Measurements from ENCODE around the gene NR3C1.

Gene NR3C1

DNA sequence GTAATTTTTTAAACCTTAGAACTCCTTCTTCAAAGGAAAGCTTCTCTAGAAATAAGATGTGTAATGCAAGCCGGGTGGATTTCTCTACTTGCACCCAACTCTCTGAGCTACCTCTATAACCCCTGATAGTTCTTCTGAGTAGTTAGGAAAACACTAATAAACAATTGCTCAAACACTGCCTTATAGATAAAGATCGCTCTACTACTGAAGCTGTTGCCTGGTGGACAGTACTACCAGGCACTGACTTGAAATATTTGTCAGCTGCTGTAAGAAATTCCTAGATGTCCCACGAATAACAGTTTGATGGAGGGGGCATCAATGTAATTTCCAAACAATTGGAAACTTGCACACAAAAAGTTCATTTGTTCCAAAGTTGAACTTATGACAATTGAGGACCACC is 42.0 kb downstream of the NR3C1 start:
- DNase-seq (ENCODE audit: extremely low spot score) = no peak
- ChIA-PET CTCF (interaction anchor here (0.7 to 3.5 kb wide), 8 partner anchors 9 to 464 kb away, joined by 3 to 16 read pairs (median 6); no protein-coding TSS in a partner anchor), POLR2A (interaction anchor here (0.6 to 0.7 kb wide), 2 partner anchors 12 to 594 kb away, joined by 3 read pairs; no protein-coding TSS in a partner anchor)
- TF ChIP-seq, protein P1, sequence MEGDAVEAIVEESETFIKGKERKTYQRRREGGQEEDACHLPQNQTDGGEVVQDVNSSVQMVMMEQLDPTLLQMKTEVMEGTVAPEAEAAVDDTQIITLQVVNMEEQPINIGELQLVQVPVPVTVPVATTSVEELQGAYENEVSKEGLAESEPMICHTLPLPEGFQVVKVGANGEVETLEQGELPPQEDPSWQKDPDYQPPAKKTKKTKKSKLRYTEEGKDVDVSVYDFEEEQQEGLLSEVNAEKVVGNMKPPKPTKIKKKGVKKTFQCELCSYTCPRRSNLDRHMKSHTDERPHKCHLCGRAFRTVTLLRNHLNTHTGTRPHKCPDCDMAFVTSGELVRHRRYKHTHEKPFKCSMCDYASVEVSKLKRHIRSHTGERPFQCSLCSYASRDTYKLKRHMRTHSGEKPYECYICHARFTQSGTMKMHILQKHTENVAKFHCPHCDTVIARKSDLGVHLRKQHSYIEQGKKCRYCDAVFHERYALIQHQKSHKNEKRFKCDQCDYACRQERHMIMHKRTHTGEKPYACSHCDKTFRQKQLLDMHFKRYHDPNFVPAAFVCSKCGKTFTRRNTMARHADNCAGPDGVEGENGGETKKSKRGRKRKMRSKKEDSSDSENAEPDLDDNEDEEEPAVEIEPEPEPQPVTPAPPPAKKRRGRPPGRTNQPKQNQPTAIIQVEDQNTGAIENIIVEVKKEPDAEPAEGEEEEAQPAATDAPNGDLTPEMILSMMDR (IDR thresholded peaks at IDR 0.05; ENCODE audit: control extremely low read depth, extremely low read depth, low read depth, missing control alignments) = no peak

DNA sequence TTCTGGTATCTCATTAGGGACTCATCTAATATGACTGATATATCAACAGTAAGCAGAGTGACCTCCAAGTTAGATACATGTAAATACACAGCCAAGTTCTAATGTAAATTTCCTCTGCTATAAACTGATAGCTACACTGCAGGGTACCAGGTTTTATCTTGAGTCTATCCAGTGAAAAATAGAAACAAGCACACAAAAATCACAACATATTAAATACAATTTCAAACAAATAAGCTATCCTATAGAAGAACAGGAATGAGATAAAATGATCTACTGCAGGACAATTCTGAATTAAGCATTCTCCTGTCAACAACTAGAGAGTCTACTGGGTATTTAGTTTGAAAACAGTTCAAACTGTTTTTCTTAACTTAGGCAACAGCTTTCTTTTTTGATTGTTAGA is 42.7 kb downstream of the NR3C1 start:
- ChIA-PET CTCF (interaction anchor here (1.1 to 3.5 kb wide), 7 partner anchors 9 to 464 kb away, joined by 3 to 16 read pairs (median 9); partner anchors contain the start of gene NR3C1), POLR2A (no interaction called here)
- no peak for DNase-seq (ENCODE audit: extremely low spot score)

DNA sequence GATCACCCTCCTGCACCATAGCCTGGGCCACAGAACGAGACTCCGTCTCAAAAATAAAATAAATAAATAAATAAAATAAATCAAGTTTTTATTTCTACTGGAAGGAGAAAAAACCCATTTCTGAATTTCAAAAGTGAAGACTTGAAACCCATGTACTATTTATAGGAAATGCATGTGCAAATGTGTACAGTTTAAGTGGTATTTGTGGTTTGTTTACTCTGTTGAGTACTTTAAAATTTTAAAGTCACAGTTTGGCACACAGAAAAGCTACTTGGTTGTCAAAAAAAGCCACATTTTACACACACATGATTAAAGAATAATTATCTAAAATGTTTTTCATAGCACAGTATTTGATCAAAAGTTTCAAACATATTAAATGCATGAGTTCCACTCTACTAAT is 43.6 kb downstream of the NR3C1 start:
- POLR2A ChIA-PET = no interaction called here
- CTCF ChIA-PET = interaction anchor here (1.3 to 3.5 kb wide), 5 partner anchors 9 to 44 kb away, joined by 6 to 16 read pairs (median 9); partner anchors contain the start of gene NR3C1

More for the DNA sequence above, 42.7 kb downstream of the NR3C1 start:
- TF ChIP-seq, protein P1 (IDR thresholded peaks at IDR 0.05; ENCODE audit: control extremely low read depth, extremely low read depth, low read depth, missing control alignments) = no peak

DNA sequence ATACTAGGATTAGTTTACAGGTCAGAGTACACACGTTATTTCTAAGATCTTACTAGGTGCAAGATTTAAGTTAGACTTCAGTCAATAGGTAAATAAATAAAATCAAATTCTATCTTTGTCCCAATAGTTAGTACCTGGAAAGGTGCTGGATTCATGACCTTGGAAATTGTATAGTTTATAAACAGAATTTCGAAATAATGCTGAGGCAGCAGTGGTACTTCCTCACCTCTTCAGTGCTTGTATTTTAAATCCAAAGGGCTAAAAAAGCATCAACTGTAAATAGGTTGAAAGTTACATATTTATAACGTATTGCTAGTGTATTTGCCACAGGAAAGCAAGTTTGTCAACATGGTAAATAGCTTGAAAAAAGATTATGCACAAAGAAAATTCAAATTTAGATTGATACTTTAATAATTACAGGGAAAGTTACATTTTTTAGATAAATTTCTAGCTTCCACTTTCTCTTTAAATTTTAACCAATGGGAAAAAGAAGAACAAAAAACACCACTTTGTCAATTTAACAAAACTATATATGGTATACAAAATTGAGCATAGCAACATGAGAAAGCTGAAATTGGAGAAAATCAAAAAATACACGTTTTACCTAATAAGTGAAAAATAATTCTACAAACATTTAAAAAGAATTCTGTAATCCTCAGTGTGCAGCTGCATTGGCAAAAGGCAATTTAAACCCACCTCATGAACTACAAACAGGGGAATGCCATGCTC is 46.5 kb downstream of the NR3C1 start:
- ChIA-PET CTCF (interaction anchor here (1.1 to 2.1 kb wide), 3 partner anchors 9 to 44 kb away, joined by 4 to 5 read pairs (median 4); no protein-coding TSS in a partner anchor), POLR2A (no interaction called here)

More for the DNA sequence above, 43.6 kb downstream of the NR3C1 start:
- TF ChIP-seq, protein P1 (IDR thresholded peaks at IDR 0.05; ENCODE audit: control extremely low read depth, extremely low read depth, low read depth, missing control alignments) = no peak
- no peak for DNase-seq (ENCODE audit: extremely low spot score)

DNA sequence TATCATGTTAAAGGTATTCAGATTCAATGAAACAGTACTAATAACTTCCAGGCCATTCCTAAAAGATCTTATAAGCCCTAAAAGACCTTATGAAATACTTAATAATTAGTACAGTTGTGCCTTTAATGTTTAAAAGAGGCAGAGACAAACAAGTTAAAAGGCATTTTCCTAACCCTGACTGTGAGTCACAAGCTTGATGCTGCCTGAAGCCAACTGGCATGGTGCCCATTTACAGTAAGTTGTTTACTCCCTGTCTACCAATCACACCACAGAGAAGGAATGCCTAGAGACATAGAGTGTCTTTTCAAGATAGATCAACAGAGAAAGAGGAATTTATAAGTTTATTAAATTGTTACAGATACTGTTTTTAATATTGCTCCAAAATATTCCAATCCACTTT is 47.8 kb downstream of the NR3C1 start:
- POLR2A ChIA-PET = no interaction called here
- DNase-seq (ENCODE audit: extremely low spot score) = no peak
- CTCF ChIA-PET = interaction anchor here (2.1 kb wide), 1 partner anchor 45 kb away, joined by 5 read pairs; no protein-coding TSS in a partner anchor
- TF ChIP-seq, protein P1 (IDR thresholded peaks at IDR 0.05; ENCODE audit: control extremely low read depth, extremely low read depth, low read depth, missing control alignments) = no peak

More for the DNA sequence above, 46.5 kb downstream of the NR3C1 start:
- no peak for DNase-seq (ENCODE audit: extremely low spot score)
- TF ChIP-seq, protein P1 (IDR thresholded peaks at IDR 0.05; ENCODE audit: control extremely low read depth, extremely low read depth, low read depth, missing control alignments) = no peak

DNA sequence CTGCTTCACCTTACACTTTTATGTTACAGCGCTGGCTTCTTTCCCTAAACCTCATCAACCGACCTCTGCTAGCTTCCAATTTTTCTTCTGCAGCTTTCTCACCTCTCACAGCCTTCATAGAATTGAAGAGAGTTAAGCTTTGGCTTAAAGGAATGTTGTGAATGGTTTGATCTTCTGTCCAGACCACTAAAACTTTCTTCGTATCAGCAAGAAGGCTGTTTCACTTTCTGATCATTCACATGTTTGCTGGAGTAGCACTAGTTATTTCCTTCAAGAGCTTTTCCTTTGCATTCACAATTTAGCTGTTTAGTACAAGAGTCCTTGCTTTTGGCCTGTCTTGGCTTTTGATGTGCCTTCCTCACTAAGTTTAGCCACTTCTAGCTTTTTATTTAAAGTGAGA is 49.5 kb downstream of the NR3C1 start:
- ChIA-PET CTCF (interaction anchor here (0.9 to 2.0 kb wide), 11 partner anchors 9 to 351 kb away, joined by 3 to 7 read pairs (median 4); partner anchors contain the start of gene NR3C1), POLR2A (no interaction called here)
- no peak for DNase-seq (ENCODE audit: extremely low spot score)
- TF ChIP-seq, protein P1 (IDR thresholded peaks at IDR 0.05; ENCODE audit: control extremely low read depth, extremely low read depth, low read depth, missing control alignments) = no peak
